Measurements from ENCODE around the gene BRPF1.

Gene BRPF1

DNA sequence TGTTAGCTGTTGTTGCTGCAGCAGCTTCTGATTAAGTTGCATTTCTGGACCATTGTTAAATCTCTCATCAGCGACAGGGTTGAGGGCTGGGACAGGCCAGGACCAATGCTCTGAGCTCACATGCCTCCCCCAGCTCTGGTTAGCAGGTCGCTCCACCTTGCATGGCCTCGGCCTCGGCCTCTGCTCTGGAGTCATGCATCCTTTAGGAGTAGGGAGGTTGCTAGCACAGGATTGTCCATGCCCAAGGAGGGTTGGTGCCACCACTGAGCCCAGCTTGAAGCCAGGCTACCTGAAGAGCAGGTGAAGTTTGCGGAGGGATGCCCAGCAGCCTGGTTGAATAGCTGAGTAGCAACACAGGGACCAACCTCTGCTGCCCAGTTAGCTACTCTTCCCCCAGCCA is 39.1 kb upstream of the BRPF1 start:
- TF ChIP-seq CTCF (IDR thresholded peaks at IDR 0.05; ENCODE audit: control insufficient read depth, extremely low read depth, insufficient read depth): no peak
- no peak for DNase-seq (ENCODE audit: low read depth)
- no peak overlapping the region for H3K4me3 ChIP-seq (ENCODE audit: low read depth, low read length)

DNA sequence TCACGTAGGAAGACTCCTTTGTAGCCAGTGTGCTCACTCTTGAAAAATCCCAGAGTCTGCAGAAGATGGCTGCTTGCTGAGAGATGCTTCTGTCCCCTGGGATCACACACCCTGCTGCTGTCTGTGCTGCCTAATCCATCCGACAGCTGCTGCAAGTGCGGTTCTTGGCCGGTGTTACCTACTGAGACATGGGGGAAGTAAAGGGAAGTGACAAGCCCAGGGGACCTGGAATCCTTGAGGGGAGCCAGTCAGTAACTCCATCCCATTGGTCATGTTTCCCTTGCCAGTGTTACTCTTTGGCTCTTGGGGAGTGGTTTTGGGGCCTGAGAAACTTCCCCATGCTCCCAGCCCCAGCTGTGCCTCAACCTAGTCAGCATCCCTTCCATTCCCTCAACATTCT is 36.2 kb upstream of the BRPF1 start:
- no peak overlapping the region for H3K4me3 ChIP-seq (ENCODE audit: low read depth, low read length)
- no peak for DNase-seq (ENCODE audit: low read depth)
- no peak for TF ChIP-seq CTCF (IDR thresholded peaks at IDR 0.05; ENCODE audit: control insufficient read depth, extremely low read depth, insufficient read depth)

DNA sequence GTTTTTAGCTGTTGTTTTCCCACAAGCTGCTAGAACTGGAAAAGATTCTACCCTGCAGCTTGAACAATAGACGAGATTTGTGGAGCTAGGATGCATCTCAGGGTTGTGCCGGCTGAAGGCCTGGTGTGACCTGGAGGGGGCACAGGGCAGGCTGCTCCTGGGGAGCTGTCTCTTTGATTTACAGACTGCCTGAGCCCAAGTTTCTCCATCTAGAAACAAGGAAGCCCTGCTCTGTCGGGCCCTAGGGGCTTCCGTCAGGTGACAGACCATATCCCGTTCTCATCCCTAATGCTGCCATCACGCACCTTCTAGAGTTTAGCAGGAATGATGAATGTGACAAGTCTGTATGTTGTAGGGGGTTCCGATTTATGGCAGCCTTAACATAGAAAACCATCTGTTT is 35.8 kb upstream of the BRPF1 start:
- TF ChIP-seq CTCF (IDR thresholded peaks at IDR 0.05; ENCODE audit: control insufficient read depth, extremely low read depth, insufficient read depth): no peak
- no peak for DNase-seq (ENCODE audit: low read depth)
- no peak overlapping the region for H3K4me3 ChIP-seq (ENCODE audit: low read depth, low read length)

DNA sequence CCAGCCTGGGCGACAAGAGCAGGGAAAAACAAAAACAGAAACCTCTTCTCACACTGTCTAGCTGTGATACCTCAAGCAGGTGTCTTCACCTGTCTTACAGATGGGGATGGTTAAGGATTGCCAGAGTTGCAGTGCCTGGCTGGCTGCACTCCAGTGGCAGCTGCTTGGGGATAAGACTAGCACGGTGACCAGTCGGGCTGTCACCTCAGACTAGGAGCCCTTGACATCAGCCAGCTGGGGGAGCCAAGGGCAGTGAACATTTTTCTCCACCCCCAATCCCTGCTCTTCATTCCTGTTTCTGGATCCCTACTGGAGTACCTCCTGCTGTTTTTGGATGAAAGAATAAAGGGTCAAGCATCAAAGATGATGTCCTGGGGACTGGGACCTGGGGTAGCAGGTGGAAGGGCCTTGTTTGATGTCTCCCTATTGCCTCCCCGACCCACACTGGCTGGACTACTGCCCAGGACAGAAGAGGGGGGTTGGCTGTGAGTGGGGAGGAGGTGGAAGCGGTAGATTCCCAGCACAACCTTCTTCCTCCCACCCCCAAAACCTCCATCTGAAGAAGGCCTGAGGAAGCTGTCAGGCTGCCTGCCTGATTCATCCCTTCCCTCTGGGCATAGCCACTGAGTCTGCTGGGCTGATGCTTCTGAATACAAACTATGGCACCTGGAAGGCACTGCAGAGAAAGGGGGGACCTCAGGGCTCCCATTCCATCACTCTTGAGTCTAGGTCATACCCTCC is 34.9 kb upstream of the BRPF1 start:
- TF ChIP-seq CTCF (IDR thresholded peaks at IDR 0.05; ENCODE audit: control insufficient read depth, extremely low read depth, insufficient read depth): no peak
- DNase-seq (ENCODE audit: low read depth): no peak
- H3K4me3 ChIP-seq (ENCODE audit: low read depth, low read length): no peak overlapping the region

DNA sequence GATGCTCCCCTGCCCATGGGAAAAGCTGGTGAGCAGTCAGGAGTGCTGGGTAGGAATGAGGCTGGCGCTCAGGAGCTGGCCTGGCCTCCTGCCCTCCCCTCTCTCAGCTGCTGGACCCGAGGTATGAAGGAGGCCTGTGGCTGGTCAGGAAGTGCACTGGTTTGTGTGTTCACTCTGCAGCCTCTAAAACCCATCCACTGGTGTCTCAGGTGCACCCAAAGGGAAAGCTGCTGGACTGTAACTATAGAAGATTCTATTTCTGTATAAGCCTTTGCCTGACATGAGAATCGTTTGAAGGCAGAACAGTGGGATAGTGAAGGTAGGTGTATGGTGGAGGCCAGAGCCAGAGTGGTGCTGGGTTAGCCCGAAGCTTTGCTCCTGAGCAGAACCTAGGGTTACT is 33.6 kb upstream of the BRPF1 start:
- no peak for DNase-seq (ENCODE audit: low read depth)
- no peak overlapping the region for H3K4me3 ChIP-seq (ENCODE audit: low read depth, low read length)
- no peak for TF ChIP-seq CTCF (IDR thresholded peaks at IDR 0.05; ENCODE audit: control insufficient read depth, extremely low read depth, insufficient read depth)

DNA sequence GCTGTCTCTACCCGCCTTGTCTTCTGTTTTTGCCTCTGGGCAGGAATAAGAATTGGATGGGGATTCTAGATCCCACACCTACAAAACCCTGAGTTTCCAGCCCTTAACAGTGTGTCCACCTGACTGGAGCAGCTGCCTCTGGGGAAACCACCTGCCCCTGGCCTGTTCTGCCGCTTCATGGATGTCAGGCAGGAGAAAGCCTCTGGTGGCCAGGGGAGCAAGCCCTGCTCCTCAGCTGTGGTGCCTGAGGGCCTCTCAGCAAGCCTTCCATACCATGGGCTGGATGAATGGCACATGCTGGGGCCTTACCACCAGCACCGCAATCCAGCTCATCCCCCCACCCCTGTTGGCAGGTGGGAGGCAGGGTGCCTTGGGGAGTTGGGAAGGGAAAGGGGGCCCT is 33.2 kb upstream of the BRPF1 start:
- no peak for DNase-seq (ENCODE audit: low read depth)
- TF ChIP-seq CTCF (IDR thresholded peaks at IDR 0.05; ENCODE audit: control insufficient read depth, extremely low read depth, insufficient read depth): no peak
- H3K4me3 ChIP-seq (ENCODE audit: low read depth, low read length): no peak overlapping the region

DNA sequence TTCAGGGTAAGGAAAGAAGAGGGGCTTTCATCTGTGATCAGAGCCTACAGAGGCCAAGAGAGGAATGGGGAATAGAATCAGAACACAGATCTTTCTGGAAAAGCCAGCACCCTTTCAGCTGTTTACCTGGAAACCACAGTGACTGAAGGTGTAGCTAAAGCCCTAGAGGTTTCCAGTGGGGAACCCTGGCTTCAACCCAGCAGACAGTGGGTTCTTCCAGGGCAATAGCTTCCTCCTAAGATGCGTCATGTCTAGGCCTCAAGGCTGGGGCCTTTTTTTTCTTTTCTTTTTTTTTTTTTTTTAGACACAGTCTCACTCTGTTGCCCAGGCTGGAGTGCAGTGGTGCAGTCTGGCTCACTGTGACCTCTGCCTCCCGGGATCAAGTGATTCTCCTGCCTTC is 31.0 kb upstream of the BRPF1 start:
- DNase-seq (ENCODE audit: low read depth): no peak
- TF ChIP-seq CTCF (IDR thresholded peaks at IDR 0.05; ENCODE audit: control insufficient read depth, extremely low read depth, insufficient read depth): no peak
- H3K4me3 ChIP-seq (ENCODE audit: low read depth, low read length): no peak overlapping the region
